Measurements from ENCODE around the gene TACR2. TPM values are rescaled to one million over a fixed set of nuclear protein-coding genes. Genes with fewer than 3 reads are reported as not detected.

The TACR2 gene
- polyA plus RNA-seq, 3 donors: 0.19 to 0.23 (median 0.20) TPM

DNA sequence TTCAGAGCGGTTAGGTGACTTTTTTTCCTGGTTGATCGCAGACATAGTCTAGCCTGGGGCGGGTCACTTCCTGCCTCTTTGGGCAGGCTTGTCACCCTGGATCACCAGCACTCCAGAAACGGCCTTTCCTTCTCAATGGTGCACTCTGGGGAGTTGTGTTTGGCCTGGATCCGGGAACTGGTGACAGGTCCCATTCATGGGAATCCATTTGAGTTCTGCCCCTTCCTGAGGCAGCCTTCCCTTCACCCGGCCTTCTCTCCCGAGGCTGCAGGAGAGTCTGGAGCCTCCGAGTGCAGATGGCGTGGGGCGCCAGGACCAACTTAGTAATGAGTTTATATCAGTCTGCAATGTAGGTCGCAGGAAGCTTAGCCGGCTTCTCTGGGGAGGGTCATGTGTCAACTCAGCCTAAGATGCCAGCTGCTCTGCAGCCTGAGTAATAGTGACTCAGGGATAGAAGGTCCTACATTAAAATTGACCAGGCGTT lies 54.2 kb downstream of the TACR2 start:
- peaks cover 62 to 73% of the 10 kb centered on the region in 2 donors for H3K36me3 Mint-ChIP-seq
- intact Hi-C loops (cut with micrococcal nuclease): no loop called here
- no peaks in the 10 kb centered on the region for H3K9me3 Mint-ChIP-seq
- H3K9me3 ChIP-seq (replicated peaks in 1 of 2; ENCODE audit: control insufficient read depth in 1 of 2, insufficient read depth in 1 of 2, low read length in 2 of 2): no peaks in the 10 kb centered on the region
- H3K27me3 Mint-ChIP-seq (ENCODE audit: low read depth in 3 of 3): peaks cover 0 to 2% (median 0%) of the 10 kb centered on the region in 3 donors
- peaks cover 37% of the 10 kb centered on the region for H3K4me1 Mint-ChIP-seq
- no peaks in the 10 kb centered on the region for H3K27me3 ChIP-seq (ENCODE audit: control insufficient read depth in 2 of 2, insufficient read depth in 2 of 2, low read length in 2 of 2)
- H3K9ac ChIP-seq (ENCODE audit: insufficient read depth, low read length, poor library complexity, severe bottlenecking): no peak overlapping the region
- WGBS (ENCODE audit: insufficient coverage): 93% methylated on average over 6 of the region's 13 CpGs
- H2AFZ ChIP-seq (ENCODE audit: insufficient read depth, low read depth, low read length, poor library complexity, severe bottlenecking): no peak overlapping the region
- peaks cover 87% of the 10 kb centered on the region for H3K79me2 ChIP-seq (ENCODE audit: insufficient read depth, low read length)
- TF ChIP-seq, protein P1, sequence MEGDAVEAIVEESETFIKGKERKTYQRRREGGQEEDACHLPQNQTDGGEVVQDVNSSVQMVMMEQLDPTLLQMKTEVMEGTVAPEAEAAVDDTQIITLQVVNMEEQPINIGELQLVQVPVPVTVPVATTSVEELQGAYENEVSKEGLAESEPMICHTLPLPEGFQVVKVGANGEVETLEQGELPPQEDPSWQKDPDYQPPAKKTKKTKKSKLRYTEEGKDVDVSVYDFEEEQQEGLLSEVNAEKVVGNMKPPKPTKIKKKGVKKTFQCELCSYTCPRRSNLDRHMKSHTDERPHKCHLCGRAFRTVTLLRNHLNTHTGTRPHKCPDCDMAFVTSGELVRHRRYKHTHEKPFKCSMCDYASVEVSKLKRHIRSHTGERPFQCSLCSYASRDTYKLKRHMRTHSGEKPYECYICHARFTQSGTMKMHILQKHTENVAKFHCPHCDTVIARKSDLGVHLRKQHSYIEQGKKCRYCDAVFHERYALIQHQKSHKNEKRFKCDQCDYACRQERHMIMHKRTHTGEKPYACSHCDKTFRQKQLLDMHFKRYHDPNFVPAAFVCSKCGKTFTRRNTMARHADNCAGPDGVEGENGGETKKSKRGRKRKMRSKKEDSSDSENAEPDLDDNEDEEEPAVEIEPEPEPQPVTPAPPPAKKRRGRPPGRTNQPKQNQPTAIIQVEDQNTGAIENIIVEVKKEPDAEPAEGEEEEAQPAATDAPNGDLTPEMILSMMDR (IDR thresholded peaks at IDR 0.05): no peak
- H3K4me2 ChIP-seq (replicated peaks; ENCODE audit: extremely low read depth, low read length, poor library complexity, severe bottlenecking): no peak overlapping the region
- H3K4me1 ChIP-seq (ENCODE audit: control insufficient read depth in 1 of 2, insufficient read depth in 2 of 2, low read length in 2 of 2): peaks cover 37 to 40% of the 10 kb centered on the region in 2 donors
- no peak overlapping the region for H3K4me3 Mint-ChIP-seq
- H3K36me3 ChIP-seq (replicated peaks in 1 of 2; ENCODE audit: control insufficient read depth in 1 of 2, insufficient read depth in 2 of 2, low read length in 2 of 2): peaks cover 51 to 75% of the 10 kb centered on the region in 2 donors
- H3K4me3 ChIP-seq (replicated peaks in 1 of 3; ENCODE audit: low read depth in 2 of 3, low read length in 3 of 3): no peak overlapping the region
- H4K20me1 ChIP-seq (ENCODE audit: insufficient read depth, low read length): peaks cover 70% of the 10 kb centered on the region
- no peak for DNase-seq
- H3K27ac ChIP-seq (ENCODE audit: low read depth in 1 of 2, low read length in 2 of 2): peak overlapping the region in 1 of 2 donors; percentile 44
- peak overlapping the region in 1 of 7 donors; percentile 69 for H3K27ac Mint-ChIP-seq

DNA sequence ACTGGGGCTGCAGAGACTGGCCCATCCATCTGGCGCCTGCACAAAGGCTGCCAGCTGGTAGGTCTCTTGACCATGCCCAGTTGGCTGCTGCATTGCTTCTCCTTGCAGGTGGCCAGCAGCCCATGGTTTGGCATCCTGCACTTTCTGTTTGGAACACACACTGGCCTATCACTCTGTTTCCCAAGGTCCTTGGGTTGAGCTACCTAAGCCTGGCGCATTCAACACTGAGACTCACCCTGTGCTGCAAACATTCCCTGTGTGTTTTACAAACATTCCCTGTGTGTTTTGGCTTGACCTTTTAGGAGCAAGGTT lies 55.5 kb downstream of the TACR2 start:
- no peak overlapping the region for H3K4me3 Mint-ChIP-seq
- TF ChIP-seq, protein P1 (IDR thresholded peaks at IDR 0.05): no peak
- H3K27ac ChIP-seq (ENCODE audit: low read depth in 1 of 2, low read length in 2 of 2): peak overlapping the region in 1 of 2 donors; percentile 88
- no peak overlapping the region for H3K9ac ChIP-seq (ENCODE audit: insufficient read depth, low read length, poor library complexity, severe bottlenecking)
- H3K4me1 Mint-ChIP-seq: peaks cover 38% of the 10 kb centered on the region
- H3K27me3 ChIP-seq (ENCODE audit: control insufficient read depth in 2 of 2, insufficient read depth in 2 of 2, low read length in 2 of 2): no peaks in the 10 kb centered on the region
- H3K4me3 ChIP-seq (replicated peaks in 1 of 3; ENCODE audit: low read depth in 2 of 3, low read length in 3 of 3): no peak overlapping the region
- peaks cover 52 to 65% of the 10 kb centered on the region in 2 donors for H3K36me3 Mint-ChIP-seq
- peaks cover 37 to 51% of the 10 kb centered on the region in 2 donors for H3K4me1 ChIP-seq (ENCODE audit: control insufficient read depth in 1 of 2, insufficient read depth in 2 of 2, low read length in 2 of 2)
- H3K9me3 Mint-ChIP-seq: no peaks in the 10 kb centered on the region
- 100% methylated on average over 1 of the region's 2 CpGs for WGBS (ENCODE audit: insufficient coverage)
- peaks cover 38 to 63% of the 10 kb centered on the region in 2 donors for H3K36me3 ChIP-seq (replicated peaks in 1 of 2; ENCODE audit: control insufficient read depth in 1 of 2, insufficient read depth in 2 of 2, low read length in 2 of 2)
- no peak overlapping the region for H3K4me2 ChIP-seq (replicated peaks; ENCODE audit: extremely low read depth, low read length, poor library complexity, severe bottlenecking)
- peaks cover 58% of the 10 kb centered on the region for H4K20me1 ChIP-seq (ENCODE audit: insufficient read depth, low read length)
- H2AFZ ChIP-seq (ENCODE audit: insufficient read depth, low read depth, low read length, poor library complexity, severe bottlenecking): no peak overlapping the region
- intact Hi-C loops (cut with micrococcal nuclease): no loop called here
- no peaks in the 10 kb centered on the region for H3K9me3 ChIP-seq (replicated peaks in 1 of 2; ENCODE audit: control insufficient read depth in 1 of 2, insufficient read depth in 1 of 2, low read length in 2 of 2)
- peak overlapping the region in 2 of 7 donors; percentile 56 to 69 for H3K27ac Mint-ChIP-seq
- no peaks in the 10 kb centered on the region for H3K27me3 Mint-ChIP-seq (ENCODE audit: low read depth in 3 of 3)
- no peak for DNase-seq
- peaks cover 91% of the 10 kb centered on the region for H3K79me2 ChIP-seq (ENCODE audit: insufficient read depth, low read length)
